Neural crest cell (in vitro differentiated cells): ENCODE results near the gene GABRG2. TPM values are rescaled to one million over a fixed set of nuclear protein-coding genes. Genes with fewer than 3 reads are reported as not detected.

Source experiments
- DNase-seq: peaks from one replicate; pipeline ENCODE4 v3.0.0; 2021; ENCODE audit warnings: low read depth, mixed read lengths, low spot score
- H3K27ac Mint-ChIP-seq: one replicate; pipeline ENCODE4 v1.8.0; 2021; ENCODE audit warnings: mild to moderate bottlenecking, mixed read lengths; ENCODE audit not compliant: unreplicated experiment
- H3K27me3 Mint-ChIP-seq: 2 replicates; pipeline ENCODE4 v1.8.0; 2021; ENCODE audit warnings: low read depth, mild to moderate bottlenecking, mixed read lengths
- H3K36me3 Mint-ChIP-seq: 2 replicates; pipeline ENCODE4 v1.8.0; 2021; ENCODE audit warnings: low read depth, mild to moderate bottlenecking, mixed read lengths
- H3K4me1 Mint-ChIP-seq: 2 replicates; pipeline ENCODE4 v1.8.0; 2021; ENCODE audit warnings: mixed read lengths
- H3K4me3 Mint-ChIP-seq: one replicate; pipeline ENCODE4 v1.8.0; 2021; ENCODE audit warnings: mild to moderate bottlenecking, mixed read lengths
- H3K9me3 Mint-ChIP-seq: 2 replicates; pipeline ENCODE4 v1.8.0; 2021; ENCODE audit warnings: mixed read lengths
- total RNA-seq: library from RNA; stranded (reverse); gene quantifications from 2 replicates; pipeline ENCODE4 v1.2.1, GENCODE V29; 2021
- TF ChIP-seq, protein P1 (sequence below): fragments of 200-600 bp; sonication (generic); conservative IDR thresholded peaks from 2 replicates; pipeline ENCODE4 v1.5.0; 2021; ENCODE audit warnings: antibody characterized with exemption, mild to moderate bottlenecking

GABRG2 gene
- total RNA-seq, 1 donor from 2014 or later: 0.26 TPM

- DNase-seq: no peak
- Mint-ChIP-seq H3K4me1 (no peaks in the 10 kb centered on the region), H3K27ac (no peak overlapping the region), H3K36me3 (no peaks in the 10 kb centered on the region), H3K4me3 (no peak overlapping the region), H3K9me3 (peaks cover 2% of the 10 kb centered on the region), H3K27me3 (peaks cover 2% of the 10 kb centered on the region)
- TF ChIP-seq, protein P1, sequence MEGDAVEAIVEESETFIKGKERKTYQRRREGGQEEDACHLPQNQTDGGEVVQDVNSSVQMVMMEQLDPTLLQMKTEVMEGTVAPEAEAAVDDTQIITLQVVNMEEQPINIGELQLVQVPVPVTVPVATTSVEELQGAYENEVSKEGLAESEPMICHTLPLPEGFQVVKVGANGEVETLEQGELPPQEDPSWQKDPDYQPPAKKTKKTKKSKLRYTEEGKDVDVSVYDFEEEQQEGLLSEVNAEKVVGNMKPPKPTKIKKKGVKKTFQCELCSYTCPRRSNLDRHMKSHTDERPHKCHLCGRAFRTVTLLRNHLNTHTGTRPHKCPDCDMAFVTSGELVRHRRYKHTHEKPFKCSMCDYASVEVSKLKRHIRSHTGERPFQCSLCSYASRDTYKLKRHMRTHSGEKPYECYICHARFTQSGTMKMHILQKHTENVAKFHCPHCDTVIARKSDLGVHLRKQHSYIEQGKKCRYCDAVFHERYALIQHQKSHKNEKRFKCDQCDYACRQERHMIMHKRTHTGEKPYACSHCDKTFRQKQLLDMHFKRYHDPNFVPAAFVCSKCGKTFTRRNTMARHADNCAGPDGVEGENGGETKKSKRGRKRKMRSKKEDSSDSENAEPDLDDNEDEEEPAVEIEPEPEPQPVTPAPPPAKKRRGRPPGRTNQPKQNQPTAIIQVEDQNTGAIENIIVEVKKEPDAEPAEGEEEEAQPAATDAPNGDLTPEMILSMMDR: no peak
Measured at GRCh38 chr5:162139190-162139589, 71.6 kb downstream of the GABRG2 start.

DNA sequence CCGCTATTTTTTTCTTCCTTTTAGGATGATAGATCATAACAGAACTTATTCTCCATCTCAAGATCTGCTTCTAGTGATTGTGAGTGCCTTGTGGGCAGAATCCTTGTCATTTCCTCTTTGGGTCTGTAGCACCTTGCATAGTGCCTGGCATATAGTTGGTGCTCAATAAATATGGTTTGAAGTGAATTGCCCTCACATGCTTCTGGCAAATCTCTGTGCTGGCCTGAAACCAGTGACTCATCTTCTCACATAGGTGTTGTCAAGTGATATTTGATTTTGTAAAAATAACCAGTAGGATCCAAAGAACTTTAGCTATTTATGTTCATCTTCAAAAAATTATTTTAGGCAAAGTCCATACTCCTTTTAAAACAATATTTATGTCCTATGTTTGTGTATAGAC lies 86.7 kb downstream of the GABRG2 start:
- no peak for DNase-seq
- TF ChIP-seq, protein P1: no peak
- Mint-ChIP-seq H3K27me3 (no peaks in the 10 kb centered on the region), H3K27ac (no peak overlapping the region), H3K9me3 (no peaks in the 10 kb centered on the region), H3K36me3 (no peaks in the 10 kb centered on the region), H3K4me1 (no peaks in the 10 kb centered on the region), H3K4me3 (no peak overlapping the region)

- H3K4me3 Mint-ChIP-seq: no peak overlapping the region
- H3K9me3 Mint-ChIP-seq: no peaks in the 10 kb centered on the region
- H3K27ac Mint-ChIP-seq: no peak overlapping the region
- no peak for DNase-seq
- no peaks in the 10 kb centered on the region for H3K4me1 Mint-ChIP-seq
- H3K27me3 Mint-ChIP-seq: no peaks in the 10 kb centered on the region
- no peaks in the 10 kb centered on the region for H3K36me3 Mint-ChIP-seq
- TF ChIP-seq, protein P1: no peak
Measured at GRCh38 chr5:162160401-162160800, 92.8 kb downstream of the GABRG2 start.

DNA sequence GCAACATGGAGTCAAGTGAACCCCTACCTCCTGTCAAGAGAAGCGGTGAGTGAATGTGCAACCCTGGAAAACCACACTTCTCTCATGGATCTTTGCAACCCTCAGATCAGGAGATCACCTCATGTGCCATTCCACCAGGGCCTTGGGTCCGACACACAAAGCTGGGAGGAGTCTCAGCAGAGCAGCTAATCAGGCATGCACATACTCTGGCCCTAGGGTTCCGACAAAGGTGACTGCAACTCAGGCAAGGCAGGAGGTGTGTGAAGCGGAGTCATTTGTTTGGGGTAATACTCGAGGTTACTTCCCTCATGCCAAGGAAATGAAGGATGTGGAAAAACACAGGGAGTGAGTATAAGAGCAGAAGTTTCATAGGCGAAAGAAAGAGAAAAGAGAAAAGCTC lies 96.1 kb downstream of the GABRG2 start:
- no peaks in the 10 kb centered on the region for H3K4me1 Mint-ChIP-seq
- TF ChIP-seq, protein P1: no peak
- no peak for DNase-seq
- H3K27ac Mint-ChIP-seq: no peak overlapping the region
- H3K27me3 Mint-ChIP-seq: no peaks in the 10 kb centered on the region
- H3K36me3 Mint-ChIP-seq: no peaks in the 10 kb centered on the region
- peaks cover 5% of the 10 kb centered on the region for H3K9me3 Mint-ChIP-seq
- H3K4me3 Mint-ChIP-seq: no peak overlapping the region

DNA sequence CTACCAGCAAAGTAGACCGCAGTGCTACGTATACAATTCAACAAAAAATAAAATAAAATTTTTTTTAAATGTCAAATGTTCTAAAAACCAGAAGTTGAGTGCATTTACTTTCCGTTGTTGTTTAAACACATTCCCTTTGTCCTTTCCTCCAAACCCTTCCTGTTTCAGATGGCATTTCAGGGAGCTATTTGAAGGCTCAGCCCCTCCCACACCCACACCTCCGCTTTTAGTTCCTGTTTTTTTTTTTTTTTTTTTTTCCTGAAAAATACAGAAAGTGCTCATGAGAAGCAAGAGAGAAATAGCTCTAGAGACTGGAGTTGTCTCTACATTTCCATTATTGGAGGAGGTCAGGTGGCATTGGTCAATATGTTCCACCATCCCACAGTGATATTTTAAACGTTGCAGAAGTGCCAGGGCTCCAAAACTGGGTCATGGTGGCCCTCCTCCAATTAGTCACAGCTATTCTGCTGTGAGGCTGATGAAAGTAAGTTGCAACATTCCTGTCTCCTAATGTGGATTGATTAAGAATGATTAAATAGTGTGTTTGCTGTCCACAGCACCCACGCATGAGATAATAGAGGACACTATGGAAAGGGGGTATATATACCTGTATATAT lies 106.9 kb downstream of the GABRG2 start:
- no peak overlapping the region for H3K27ac Mint-ChIP-seq
- TF ChIP-seq, protein P1: no peak

More for the DNA sequence above, 106.9 kb downstream of the GABRG2 start:
- Mint-ChIP-seq H3K9me3 (no peaks in the 10 kb centered on the region), H3K36me3 (no peaks in the 10 kb centered on the region), H3K27me3 (no peaks in the 10 kb centered on the region), H3K4me1 (no peaks in the 10 kb centered on the region), H3K4me3 (no peak overlapping the region)
- no peak for DNase-seq
